ENCODE measurements around the gene BRAT1.
A peak's percentile ranks its signal among the peaks of the same experiment; 100 is the strongest.
"Not testable (repeated sequence)": the region's sequence is repeated elsewhere in the genome, so short reads cannot be mapped to it uniquely, and the experiment has no call there.

Gene BRAT1

GRCh38 chr7:2566348-2566889, 11.1 kb upstream of the BRAT1 start:
- in situ Hi-C loops (cut with HindIII; ENCODE audit: low pct_unique_long_range_greater_than_20kb, low sequenced_read_pairs): no loop called here
- TF ChIP-seq JUND (IDR thresholded peaks at IDR 0.05; ENCODE audit: low read depth): no peak
- no peak for DNase-seq (ENCODE audit: low read depth in 1 of 2, low spot score in 1 of 2)

GRCh38 chr7:2564970-2565540, 9.7 kb upstream of the BRAT1 start:
- TF ChIP-seq JUND (IDR thresholded peaks at IDR 0.05; ENCODE audit: low read depth): no peak
- in situ Hi-C loops (cut with HindIII; ENCODE audit: low pct_unique_long_range_greater_than_20kb, low sequenced_read_pairs): no loop called here
- DNase-seq (ENCODE audit: low read depth in 1 of 2, low spot score in 1 of 2): no peak

- in situ Hi-C loops (cut with HindIII; ENCODE audit: low pct_unique_long_range_greater_than_20kb, low sequenced_read_pairs); DNase-seq (ENCODE audit: low read depth in 1 of 2, low spot score in 1 of 2): not testable (repeated sequence)
These were observed 8.6 kb upstream of the BRAT1 start for GRCh38 chr7:2563955-2564354.

- DNase-seq (ENCODE audit: low read depth in 1 of 2, low spot score in 1 of 2): peak in 1 of 2 experiments; percentile 63
- in situ Hi-C loops (cut with HindIII; ENCODE audit: low pct_unique_long_range_greater_than_20kb, low sequenced_read_pairs): no loop called here
- TF ChIP-seq JUND (IDR thresholded peaks at IDR 0.05; ENCODE audit: low read depth): no peak
These were observed 4.1 kb upstream of the BRAT1 start for GRCh38 chr7:2559283-2559950.

- in situ Hi-C loops (cut with HindIII; ENCODE audit: low pct_unique_long_range_greater_than_20kb, low sequenced_read_pairs): no loop called here
- no peak for TF ChIP-seq JUND (IDR thresholded peaks at IDR 0.05; ENCODE audit: low read depth)
These were observed 3.4 kb upstream of the BRAT1 start, which contains the start of gene IQCE for GRCh38 chr7:2558629-2559282. Gene IQCE (plus strand): TSS chr7:2558979. CDS start chr7:2559182, 203 bp downstream.

GRCh38 chr7:2554661-2555111, 638 bp downstream of the BRAT1 start:
- TF ChIP-seq JUND (IDR thresholded peaks at IDR 0.05; ENCODE audit: low read depth): no peak
- in situ Hi-C loops (cut with HindIII; ENCODE audit: low pct_unique_long_range_greater_than_20kb, low sequenced_read_pairs): no loop called here
- DNase-seq (ENCODE audit: low read depth in 1 of 2, low spot score in 1 of 2): no peak

More at GRCh38 chr7:2558629-2559282, 3.4 kb upstream of the BRAT1 start, which contains the start of gene IQCE:
- DNase-seq (ENCODE audit: low read depth in 1 of 2, low spot score in 1 of 2): peak; percentile 86 to 97

GRCh38 chr7:2553831-2554581, 1.3 kb downstream of the BRAT1 start:
- in situ Hi-C loops (cut with HindIII; ENCODE audit: low pct_unique_long_range_greater_than_20kb, low sequenced_read_pairs): no loop called here
- peak in 1 of 2 experiments; percentile 58 for DNase-seq (ENCODE audit: low read depth in 1 of 2, low spot score in 1 of 2)
- no peak for TF ChIP-seq JUND (IDR thresholded peaks at IDR 0.05; ENCODE audit: low read depth)

- no peak for TF ChIP-seq JUND (IDR thresholded peaks at IDR 0.05; ENCODE audit: low read depth)
- DNase-seq (ENCODE audit: low read depth in 1 of 2, low spot score in 1 of 2): no peak
- in situ Hi-C loops (cut with HindIII; ENCODE audit: low pct_unique_long_range_greater_than_20kb, low sequenced_read_pairs): no loop called here
These were observed 2.2 kb downstream of the BRAT1 start for GRCh38 chr7:2553108-2553507.

GRCh38 chr7:2551418-2551817, 3.9 kb downstream of the BRAT1 start:
- in situ Hi-C loops (cut with HindIII; ENCODE audit: low pct_unique_long_range_greater_than_20kb, low sequenced_read_pairs): no loop called here
- no peak for DNase-seq (ENCODE audit: low read depth in 1 of 2, low spot score in 1 of 2)
- TF ChIP-seq JUND (IDR thresholded peaks at IDR 0.05; ENCODE audit: low read depth): no peak

GRCh38 chr7:2546776-2547586, 8.3 kb downstream of the BRAT1 start:
- DNase-seq (ENCODE audit: low read depth in 1 of 2, low spot score in 1 of 2): no peak
- no peak for TF ChIP-seq JUND (IDR thresholded peaks at IDR 0.05; ENCODE audit: low read depth)
- in situ Hi-C loops (cut with HindIII; ENCODE audit: low pct_unique_long_range_greater_than_20kb, low sequenced_read_pairs): no loop called here

GRCh38 chr7:2545746-2546425, 9.4 kb downstream of the BRAT1 start:
- no peak for DNase-seq (ENCODE audit: low read depth in 1 of 2, low spot score in 1 of 2)
- no peak for TF ChIP-seq JUND (IDR thresholded peaks at IDR 0.05; ENCODE audit: low read depth)
- in situ Hi-C loops (cut with HindIII; ENCODE audit: low pct_unique_long_range_greater_than_20kb, low sequenced_read_pairs): no loop called here
